ENCODE data around the gene GCK. TPM values are rescaled to one million over a fixed set of nuclear protein-coding genes. Genes with fewer than 3 reads are reported as not detected.

Gene GCK
- total RNA-seq, 1 donor from 2014 or later: not detected

DNA sequence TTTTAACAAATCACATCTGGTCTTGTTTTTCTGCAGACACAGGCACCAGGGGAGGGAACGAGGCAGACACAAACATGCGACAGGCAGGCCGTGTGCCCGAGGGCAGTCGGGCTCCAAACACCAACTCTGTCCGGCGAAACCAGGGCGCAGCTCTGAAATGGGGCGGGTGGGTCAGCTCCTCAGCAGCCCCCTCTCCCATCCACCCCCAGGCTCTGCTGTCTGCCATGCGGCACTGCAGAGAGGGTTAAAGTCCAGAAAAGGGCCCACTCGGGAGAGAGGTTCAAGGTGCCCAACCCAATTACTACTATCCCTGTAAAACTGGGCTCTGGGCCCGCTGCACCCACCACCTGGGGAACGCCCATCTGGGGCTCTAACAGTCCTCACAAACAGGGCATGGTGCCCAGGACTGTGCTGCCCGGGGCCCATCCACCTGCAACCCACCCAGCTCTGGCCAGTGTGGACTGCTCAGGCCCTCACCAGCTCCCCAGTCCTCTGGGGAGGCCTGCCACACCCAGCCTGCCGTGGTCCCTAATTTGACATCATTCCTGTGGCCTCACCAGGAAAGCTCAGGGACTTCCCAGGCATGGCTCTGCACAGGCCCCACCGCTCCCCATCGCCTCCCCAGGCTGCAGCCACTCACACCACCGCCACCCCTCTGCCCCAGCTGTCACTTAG, 30.3 kb upstream of the GCK start:
- no peak overlapping the region for H3K27ac Mint-ChIP-seq (ENCODE audit: unreplicated experiment)
- peaks cover 13% of the 10 kb centered on the region for H3K4me1 Mint-ChIP-seq (ENCODE audit: unreplicated experiment)
- H3K36me3 Mint-ChIP-seq (ENCODE audit: low read depth, unreplicated experiment): no peaks in the 10 kb centered on the region
- H3K9me3 Mint-ChIP-seq (ENCODE audit: unreplicated experiment): no peaks in the 10 kb centered on the region
- H3K27me3 Mint-ChIP-seq (ENCODE audit: unreplicated experiment): peaks cover 1% of the 10 kb centered on the region
- H3K4me3 Mint-ChIP-seq (ENCODE audit: unreplicated experiment): no peak overlapping the region
- DNase-seq (ENCODE audit: low spot score): no peak
- TF ChIP-seq, protein P1, sequence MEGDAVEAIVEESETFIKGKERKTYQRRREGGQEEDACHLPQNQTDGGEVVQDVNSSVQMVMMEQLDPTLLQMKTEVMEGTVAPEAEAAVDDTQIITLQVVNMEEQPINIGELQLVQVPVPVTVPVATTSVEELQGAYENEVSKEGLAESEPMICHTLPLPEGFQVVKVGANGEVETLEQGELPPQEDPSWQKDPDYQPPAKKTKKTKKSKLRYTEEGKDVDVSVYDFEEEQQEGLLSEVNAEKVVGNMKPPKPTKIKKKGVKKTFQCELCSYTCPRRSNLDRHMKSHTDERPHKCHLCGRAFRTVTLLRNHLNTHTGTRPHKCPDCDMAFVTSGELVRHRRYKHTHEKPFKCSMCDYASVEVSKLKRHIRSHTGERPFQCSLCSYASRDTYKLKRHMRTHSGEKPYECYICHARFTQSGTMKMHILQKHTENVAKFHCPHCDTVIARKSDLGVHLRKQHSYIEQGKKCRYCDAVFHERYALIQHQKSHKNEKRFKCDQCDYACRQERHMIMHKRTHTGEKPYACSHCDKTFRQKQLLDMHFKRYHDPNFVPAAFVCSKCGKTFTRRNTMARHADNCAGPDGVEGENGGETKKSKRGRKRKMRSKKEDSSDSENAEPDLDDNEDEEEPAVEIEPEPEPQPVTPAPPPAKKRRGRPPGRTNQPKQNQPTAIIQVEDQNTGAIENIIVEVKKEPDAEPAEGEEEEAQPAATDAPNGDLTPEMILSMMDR (IDR thresholded peaks at IDR 0.05; ENCODE audit: unreplicated experiment): no peak

DNA sequence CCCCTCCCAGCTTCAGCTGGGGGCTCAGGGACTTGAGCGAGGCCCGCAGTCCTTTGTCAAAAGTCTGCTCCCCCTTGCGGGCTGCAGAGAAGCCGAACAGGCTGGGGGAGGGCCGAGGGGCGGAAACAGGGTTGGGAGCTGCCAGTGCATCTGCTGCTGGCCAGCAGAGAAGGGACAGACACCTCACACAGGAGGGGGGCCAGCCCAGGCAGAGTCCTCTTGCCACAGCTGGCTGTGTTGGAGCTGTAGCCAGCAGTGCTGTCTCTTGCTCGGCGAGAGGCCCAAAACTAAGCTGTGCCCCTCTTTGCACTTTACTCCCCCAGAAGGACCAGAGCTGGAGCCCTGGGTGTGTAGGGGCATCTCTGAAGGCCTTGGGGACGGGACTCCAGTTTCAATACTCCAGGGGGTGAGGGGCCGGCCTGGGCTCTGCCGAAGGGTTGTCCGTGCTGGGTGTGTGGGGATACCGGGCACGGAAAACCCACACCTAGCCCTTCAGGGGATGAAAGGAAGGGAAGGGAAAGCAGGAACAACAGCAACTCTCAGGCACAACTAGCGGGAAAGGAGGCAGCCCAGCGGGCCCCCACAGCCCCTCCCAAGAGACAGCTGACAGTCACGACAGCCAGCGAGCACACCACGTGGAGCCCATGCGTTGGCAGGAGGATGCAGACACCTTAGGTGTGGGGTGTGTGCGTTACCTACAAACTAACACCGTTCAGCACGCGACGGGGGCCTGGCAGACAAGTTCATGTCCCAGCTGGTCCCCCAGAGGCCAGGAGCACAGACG, 29.4 kb upstream of the GCK start:
- Mint-ChIP-seq H3K27ac (ENCODE audit: unreplicated experiment) (no peak overlapping the region), H3K36me3 (ENCODE audit: low read depth, unreplicated experiment) (peaks cover 6% of the 10 kb centered on the region), H3K27me3 (ENCODE audit: unreplicated experiment) (peaks cover 1% of the 10 kb centered on the region), H3K4me1 (ENCODE audit: unreplicated experiment) (peaks cover 15% of the 10 kb centered on the region), H3K4me3 (ENCODE audit: unreplicated experiment) (no peak overlapping the region), H3K9me3 (ENCODE audit: unreplicated experiment) (no peaks in the 10 kb centered on the region)
- TF ChIP-seq, protein P1 (IDR thresholded peaks at IDR 0.05; ENCODE audit: unreplicated experiment): no peak
- DNase-seq (ENCODE audit: low spot score): peak; percentile 64

DNA sequence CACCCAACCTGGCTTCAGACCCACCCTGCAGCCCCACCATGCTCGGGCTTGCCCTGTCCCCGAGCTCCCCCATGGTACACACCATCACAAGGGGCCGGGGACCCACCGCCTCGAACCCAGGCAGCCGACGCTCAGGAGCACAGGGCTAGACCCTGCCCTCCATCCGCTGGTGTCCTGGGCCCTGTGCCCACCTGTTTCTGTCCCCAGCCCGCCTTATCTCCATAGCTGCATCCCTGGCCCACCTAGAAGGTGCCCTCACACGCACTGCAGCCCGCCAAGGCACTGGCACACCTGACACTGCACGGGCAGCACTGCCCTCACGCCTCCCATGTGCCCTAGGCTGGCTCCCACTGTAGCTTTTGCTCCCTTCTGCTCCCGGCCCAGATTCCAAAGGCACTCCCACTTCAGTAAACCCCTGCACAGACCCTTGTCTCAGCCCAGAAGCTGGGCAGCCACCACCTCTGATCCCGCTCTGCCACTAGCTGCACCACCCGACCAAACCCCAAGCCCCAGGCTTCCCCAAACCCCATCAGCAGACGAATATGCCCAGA, 28.7 kb upstream of the GCK start:
- no peaks in the 10 kb centered on the region for H3K27me3 Mint-ChIP-seq (ENCODE audit: unreplicated experiment)
- no peaks in the 10 kb centered on the region for H3K9me3 Mint-ChIP-seq (ENCODE audit: unreplicated experiment)
- H3K27ac Mint-ChIP-seq (ENCODE audit: unreplicated experiment): no peak overlapping the region
- peak overlapping the region; percentile 33 for H3K4me3 Mint-ChIP-seq (ENCODE audit: unreplicated experiment)
- peaks cover 6% of the 10 kb centered on the region for H3K36me3 Mint-ChIP-seq (ENCODE audit: low read depth, unreplicated experiment)
- DNase-seq (ENCODE audit: low spot score): no peak
- H3K4me1 Mint-ChIP-seq (ENCODE audit: unreplicated experiment): peaks cover 15% of the 10 kb centered on the region
- TF ChIP-seq, protein P1 (IDR thresholded peaks at IDR 0.05; ENCODE audit: unreplicated experiment): no peak

DNA sequence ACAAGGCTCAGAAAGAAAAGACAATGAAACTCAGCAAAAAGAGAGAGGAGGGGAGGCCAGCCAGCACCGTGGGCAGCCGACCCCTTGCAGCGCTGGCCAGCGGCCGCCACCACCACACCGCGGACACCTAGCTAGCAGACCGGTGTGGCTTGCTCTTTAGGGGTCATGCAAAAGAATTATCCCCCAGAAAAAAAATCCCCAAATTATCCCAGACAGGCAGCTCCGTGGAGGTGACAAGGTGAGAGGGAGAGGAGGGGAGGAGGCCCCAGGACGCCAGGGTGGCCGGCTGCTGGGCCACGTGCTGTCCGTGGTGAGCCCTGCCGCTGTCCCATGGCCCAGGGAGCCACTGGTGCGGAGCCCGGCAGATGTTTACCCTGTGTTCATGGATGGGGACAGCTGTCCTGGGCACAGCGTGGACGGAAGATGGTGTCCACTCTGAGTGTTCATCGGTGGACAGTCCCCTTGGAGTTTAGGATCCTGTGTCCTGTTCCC, 28.0 kb upstream of the GCK start:
- TF ChIP-seq, protein P1 (IDR thresholded peaks at IDR 0.05; ENCODE audit: unreplicated experiment): no peak
- Mint-ChIP-seq H3K4me3 (ENCODE audit: unreplicated experiment) (no peak overlapping the region), H3K4me1 (ENCODE audit: unreplicated experiment) (peaks cover 15% of the 10 kb centered on the region), H3K9me3 (ENCODE audit: unreplicated experiment) (no peaks in the 10 kb centered on the region), H3K27me3 (ENCODE audit: unreplicated experiment) (no peaks in the 10 kb centered on the region), H3K27ac (ENCODE audit: unreplicated experiment) (no peak overlapping the region), H3K36me3 (ENCODE audit: low read depth, unreplicated experiment) (peaks cover 8% of the 10 kb centered on the region)
- no peak for DNase-seq (ENCODE audit: low spot score)

Data from endothelial cell (in vitro differentiated cells).